ENCODE results near the gene KIF26B.

Gene KIF26B

GRCh38 chr1:245345191-245345884, 190.6 kb downstream of the KIF26B start:
- Histone ChIP-seq H3K27me3 (replicated peaks; ENCODE audit: insufficient read depth, low read length) (no peaks in the 10 kb centered on the region), H3K9me2 (replicated peaks; ENCODE audit: insufficient read depth, low read length) (no peaks in the 10 kb centered on the region), H2AFZ (ENCODE audit: low read length) (no peak overlapping the region), H3K4me1 (ENCODE audit: low read length) (no peaks in the 10 kb centered on the region), H3K79me2 (ENCODE audit: low read length) (no peaks in the 10 kb centered on the region), H3K4me3 (ENCODE audit: low read length) (no peak overlapping the region), H3K36me3 (replicated peaks; ENCODE audit: insufficient read depth, low read length) (no peaks in the 10 kb centered on the region), H4K20me1 (ENCODE audit: insufficient read depth, low read length) (no peaks in the 10 kb centered on the region), H3K27ac (ENCODE audit: low read length) (no peak overlapping the region), H3K9me3 (replicated peaks; ENCODE audit: insufficient read depth, low read length) (no peaks in the 10 kb centered on the region), H3K9ac (ENCODE audit: low read length) (no peak overlapping the region), H3F3A (ENCODE audit: insufficient read depth, low read length) (no peaks in the 10 kb centered on the region), H3K4me2 (ENCODE audit: low read depth, low read length) (no peak overlapping the region)
- no peak for DNase-seq
- TF ChIP-seq EZH2phosphoT487 (IDR thresholded peaks at IDR 0.05; ENCODE audit: low read length) (no peak), EZH2 (optimal IDR thresholded peaks at IDR 0.05; ENCODE audit: low read depth, low read length) (no peak), CTCF (IDR thresholded peaks at IDR 0.05; ENCODE audit: low read length) (no peak)

- Histone ChIP-seq H3K9ac (ENCODE audit: low read length) (no peak overlapping the region), H2AFZ (ENCODE audit: low read length) (no peak overlapping the region), H3K9me2 (replicated peaks; ENCODE audit: insufficient read depth, low read length) (no peaks in the 10 kb centered on the region), H3K36me3 (replicated peaks; ENCODE audit: insufficient read depth, low read length) (no peaks in the 10 kb centered on the region), H3K27ac (ENCODE audit: low read length) (no peak overlapping the region), H3K79me2 (ENCODE audit: low read length) (no peaks in the 10 kb centered on the region), H3K4me1 (ENCODE audit: low read length) (no peaks in the 10 kb centered on the region), H3K27me3 (replicated peaks; ENCODE audit: insufficient read depth, low read length) (no peaks in the 10 kb centered on the region), H3K4me2 (ENCODE audit: low read depth, low read length) (no peak overlapping the region), H3F3A (ENCODE audit: insufficient read depth, low read length) (no peaks in the 10 kb centered on the region), H3K9me3 (replicated peaks; ENCODE audit: insufficient read depth, low read length) (no peaks in the 10 kb centered on the region), H4K20me1 (ENCODE audit: insufficient read depth, low read length) (no peaks in the 10 kb centered on the region), H3K4me3 (ENCODE audit: low read length) (no peak overlapping the region)
- DNase-seq: no peak
- TF ChIP-seq EZH2 (optimal IDR thresholded peaks at IDR 0.05; ENCODE audit: low read depth, low read length): no peak
- TF ChIP-seq CTCF (IDR thresholded peaks at IDR 0.05; ENCODE audit: low read length): no peak
- TF ChIP-seq EZH2phosphoT487 (IDR thresholded peaks at IDR 0.05; ENCODE audit: low read length): no peak
Observed at GRCh38 chr1:245348626-245349025, 193.8 kb downstream of the KIF26B start.

GRCh38 chr1:245353411-245353810, 198.6 kb downstream of the KIF26B start:
- DNase-seq: no peak
- H3K27me3 ChIP-seq (replicated peaks; ENCODE audit: insufficient read depth, low read length): no peaks in the 10 kb centered on the region

More at GRCh38 chr1:245353411-245353810, 198.6 kb downstream of the KIF26B start:
- H3K9me3 ChIP-seq (replicated peaks; ENCODE audit: insufficient read depth, low read length): no peaks in the 10 kb centered on the region
- H4K20me1 ChIP-seq (ENCODE audit: insufficient read depth, low read length): no peaks in the 10 kb centered on the region
- H3K4me2 ChIP-seq (ENCODE audit: low read depth, low read length): no peak overlapping the region
- H3K9me2 ChIP-seq (replicated peaks; ENCODE audit: insufficient read depth, low read length): no peaks in the 10 kb centered on the region
- H3K36me3 ChIP-seq (replicated peaks; ENCODE audit: insufficient read depth, low read length): no peaks in the 10 kb centered on the region
- H3F3A ChIP-seq (ENCODE audit: insufficient read depth, low read length): no peaks in the 10 kb centered on the region
- H3K27ac ChIP-seq (ENCODE audit: low read length): no peak overlapping the region
- no peak overlapping the region for H3K9ac ChIP-seq (ENCODE audit: low read length)
- H3K79me2 ChIP-seq (ENCODE audit: low read length): no peaks in the 10 kb centered on the region
- no peaks in the 10 kb centered on the region for H3K4me1 ChIP-seq (ENCODE audit: low read length)
- TF ChIP-seq EZH2phosphoT487 (IDR thresholded peaks at IDR 0.05; ENCODE audit: low read length) (no peak), CTCF (IDR thresholded peaks at IDR 0.05; ENCODE audit: low read length) (no peak), EZH2 (optimal IDR thresholded peaks at IDR 0.05; ENCODE audit: low read depth, low read length) (no peak)
- no peak overlapping the region for H3K4me3 ChIP-seq (ENCODE audit: low read length)
- H2AFZ ChIP-seq (ENCODE audit: low read length): no peak overlapping the region

Data from MM.1S (cell line).